GM12864 (cell line): ENCODE results near the gene NAPG.

Experiments
- DNase-seq: peaks from one replicate; pipeline ENCODE4 v3.0.0-alpha.2; 2011; ENCODE audit warnings: low read depth
- H3K4me3 ChIP-seq: 2 replicates; pipeline ENCODE4 v1.5.1; 2011; ENCODE audit warnings: mild to moderate bottlenecking, low read depth, low read length, control low read depth
- CTCF ChIP-seq: IDR thresholded peaks from 2 replicates; pipeline ENCODE4 v1.5.1; 2011; ENCODE audit warnings: low read depth, mild to moderate bottlenecking, moderate library complexity, low read length, control low read depth, inconsistent platforms; ENCODE audit errors: missing control alignments

Gene NAPG

GRCh38 chr18:10511236-10511635 is 14.6 kb upstream of the NAPG start:
- no peak for TF ChIP-seq CTCF
- DNase-seq, result no peak
- no peak overlapping the region for H3K4me3 ChIP-seq

- DNase-seq, result no peak
- H3K4me3 ChIP-seq, result no peak overlapping the region
- no peak for TF ChIP-seq CTCF
Measured at GRCh38 chr18:10514082-10514481, 11.7 kb upstream of the NAPG start.

GRCh38 chr18:10514601-10515000 is 11.2 kb upstream of the NAPG start:
- no peak for TF ChIP-seq CTCF
- DNase-seq, result no peak
- H3K4me3 ChIP-seq, result no peak overlapping the region

- no peak overlapping the region for H3K4me3 ChIP-seq
- TF ChIP-seq CTCF, result no peak
- DNase-seq, result no peak
Measured at GRCh38 chr18:10515456-10515855, 10.4 kb upstream of the NAPG start.

- TF ChIP-seq CTCF, result no peak
- H3K4me3 ChIP-seq, result no peak overlapping the region
- no peak for DNase-seq
Measured at GRCh38 chr18:10516078-10516477, 9.7 kb upstream of the NAPG start.

GRCh38 chr18:10518595-10519255 is 7.1 kb upstream of the NAPG start:
- no peak overlapping the region for H3K4me3 ChIP-seq
- no peak for TF ChIP-seq CTCF
- no peak for DNase-seq

GRCh38 chr18:10519366-10519765 is 6.5 kb upstream of the NAPG start:
- no peak for TF ChIP-seq CTCF
- DNase-seq, result no peak
- H3K4me3 ChIP-seq, result no peak overlapping the region
